AG09309 (cell line): ENCODE measurements around the gene MAJIN.

ENCODE experiments used
- DNase-seq: peaks from one replicate; pipeline ENCODE4 v3.0.0-alpha.2; 2010; ENCODE audit warnings: low read depth
- H3K4me3 ChIP-seq: 2 replicates; pipeline ENCODE4 v1.5.1; 2011; ENCODE audit warnings: mild to moderate bottlenecking, low read depth, low read length, moderate library complexity; ENCODE audit not compliant: control insufficient read depth
- CTCF ChIP-seq: IDR thresholded peaks from 2 replicates; pipeline ENCODE4 v1.5.1; 2011; ENCODE audit warnings: mild to moderate bottlenecking, low read depth, low read length, inconsistent platforms; ENCODE audit not compliant: insufficient read depth, control insufficient read depth; ENCODE audit errors: missing control alignments

MAJIN gene

GRCh38 chr11:64908766-64909165 is 63.1 kb downstream of the MAJIN start:
- DNase-seq, result no peak
- no peak for TF ChIP-seq CTCF
- no peak overlapping the region for H3K4me3 ChIP-seq

- no peak for TF ChIP-seq CTCF
- DNase-seq, result no peak
- H3K4me3 ChIP-seq, result no peak overlapping the region
Measured at GRCh38 chr11:64906314-64906635, 65.6 kb downstream of the MAJIN start.

GRCh38 chr11:64905516-64906313 is 66.2 kb downstream of the MAJIN start:
- H3K4me3 ChIP-seq, result no peak overlapping the region
- TF ChIP-seq CTCF, result no peak
- no peak for DNase-seq

- no peak overlapping the region for H3K4me3 ChIP-seq
- no peak for TF ChIP-seq CTCF
- no peak for DNase-seq
Measured at GRCh38 chr11:64903291-64903833, 68.5 kb downstream of the MAJIN start.

- no peak for DNase-seq
- no peak overlapping the region for H3K4me3 ChIP-seq
- no peak for TF ChIP-seq CTCF
Measured at GRCh38 chr11:64902102-64902900, 69.6 kb downstream of the MAJIN start.

GRCh38 chr11:64900774-64901173 is 71.1 kb downstream of the MAJIN start:
- no peak overlapping the region for H3K4me3 ChIP-seq
- TF ChIP-seq CTCF, result no peak
- no peak for DNase-seq
